Transverse colon (tissue), 4 donors: ENCODE data around the gene IDI2. TPM values are rescaled to one million over a fixed set of nuclear protein-coding genes. Genes with fewer than 3 reads are reported as not detected.
"Not testable (repeated sequence)": the region's sequence is repeated elsewhere in the genome, so short reads cannot be mapped to it uniquely, and the experiment has no call there.

ENCODE experiments used
- DNase-seq: peaks from one replicate; pipeline ENCODE4 v3.0.0-alpha.2; 2019
- H3K27ac ChIP-seq, 4 donors: fragments of 200-600 bp; sonication (generic); 2 replicates each; pipeline ENCODE4 v1.5.1; 2016 to 2018; ENCODE audit warnings: inconsistent platforms in 4 of 4
- H3K27me3 ChIP-seq: fragments of 200-600 bp; sonication (generic); 2 replicates; pipeline ENCODE4 v1.5.1; 2017; ENCODE audit warnings: inconsistent platforms
- H3K36me3 ChIP-seq, 4 donors: fragments of 200-600 bp; sonication (generic); 2 replicates each; pipeline ENCODE4 v1.5.1; 2017 to 2019; ENCODE audit warnings: inconsistent platforms in 4 of 4
- H3K4me1 ChIP-seq, 4 donors: fragments of 200-600 bp; sonication (generic); 2 replicates each; pipeline ENCODE4 v1.5.1; 2017 to 2020; ENCODE audit warnings: inconsistent platforms in 4 of 4
- H3K4me3 ChIP-seq, 4 donors: fragments of 200-600 bp; sonication (generic); 1 replicate in 1 of 4; 2 replicates in 3 of 4; pipeline versions ENCODE4 v1.5.1 to v1.6.1; 2017 to 2019; ENCODE audit warnings: inconsistent platforms in 4 of 4
- H3K9me3 ChIP-seq, 2 donors: fragments of 200-600 bp; sonication (generic); 2 replicates each; pipeline ENCODE4 v1.5.1; 2017 to 2019; ENCODE audit warnings: inconsistent platforms in 2 of 2
- CTCF ChIP-seq, 5 experiments: fragments of 200-600 bp in 3 of 5; fragments of 450-650 bp in 2 of 5; sonication (generic) in 3 of 5; IDR thresholded peaks; 1 replicate in 2 of 5; 2 replicates in 3 of 5; pipeline ENCODE4 v1.5.1; 2016 to 2017; ENCODE audit warnings: antibody characterized with exemption in 5 of 5, inconsistent platforms in 3 of 5, mild to moderate bottlenecking in 2 of 5, moderate library complexity in 1 of 5
- EP300 ChIP-seq: sonication (generic); formaldehyde crosslinking; IDR thresholded peaks from one replicate; pipeline ENCODE4 v1.6.1; 2017; ENCODE audit warnings: antibody characterized with exemption, low read depth
- POLR2A ChIP-seq: fragments of 450-650 bp; IDR thresholded peaks from one replicate; pipeline ENCODE4 v1.6.1; 2016; ENCODE audit warnings: antibody characterized with exemption, mild to moderate bottlenecking, moderate library complexity
- POLR2AphosphoS5 ChIP-seq, 3 donors: sonication (generic); formaldehyde crosslinking; IDR thresholded peaks; one replicate each; pipeline ENCODE4 v1.6.1; 2016; ENCODE audit warnings: antibody characterized with exemption in 3 of 3
- WGBS, 2 donors: methylation state at CpG; one replicate each; pipeline ENCODE4 v1.1.5; 2018; ENCODE audit warnings: low coverage in 1 of 2; 5-methylcytosine and 5-hydroxymethylcytosine counted together
- in situ Hi-C, 4 donors: fragments of 200-750 bp; cut with MboI; loops; one replicate each; pipeline versions ENCODE4 v1.15.0 to v1.15.1; 2017; ENCODE audit warnings: low sequenced_read_pairs in 3 of 4, low pct_ligation_motif_present in 1 of 4, low pct_unique_long_range_greater_than_20kb in 1 of 4
- intact Hi-C: fragments of 100-400 bp; cut with DNase I; formaldehyde crosslinking; loops from one replicate; pipeline ENCODE4 v1.15.1; 2023; ENCODE audit warnings: low total_unique reads
- total RNA-seq, 4 donors: library from RNA; depleted of rRNA; stranded (reverse); fragments of >200 nt; gene quantifications; one replicate each; pipeline ENCODE4 v1.1.0, GENCODE V29; 2016

IDI2 gene
- total RNA-seq, 4 donors from 2014 or later: not detected

- H3K9me3 ChIP-seq: no peaks in the 10 kb centered on the region
- no peaks in the 10 kb centered on the region for H3K27me3 ChIP-seq
- WGBS, 2 donors: 95 to 98% methylated on average over 9 of the region's 9 CpGs
- no peak for DNase-seq
- peaks cover 0 to 10% (median 2%) of the 10 kb centered on the region in 4 donors for H3K4me1 ChIP-seq
- in situ Hi-C loops (loop anchor here in 1 of 4 donors (10.0 kb wide), 1 partner anchor 57 kb away; the partner anchor contains the start of gene GTPBP4), intact Hi-C loops (no loop called here)
- no peak overlapping the region for H3K4me3 ChIP-seq
- peaks cover 0 to 36% (median 16%) of the 10 kb centered on the region in 4 donors for H3K36me3 ChIP-seq
- no peak for TF ChIP-seq POLR2A
- no peak for TF ChIP-seq CTCF (IDR thresholded peaks at IDR 0.05)
- TF ChIP-seq EP300: no peak
- no peak for TF ChIP-seq POLR2AphosphoS5 (IDR thresholded peaks at IDR 0.05)
- H3K27ac ChIP-seq: no peak overlapping the region
Measured at GRCh38 chr10:1041514-1041913, 15.9 kb upstream of the IDI2 start.

- Histone ChIP-seq H3K9me3 (no peaks in the 10 kb centered on the region), H3K4me3 (no peak overlapping the region), H3K27ac (no peak overlapping the region), H3K4me1 (peaks cover 0 to 10% (median 0%) of the 10 kb centered on the region in 4 donors), H3K27me3 (no peaks in the 10 kb centered on the region), H3K36me3 (peaks cover 0 to 36% (median 16%) of the 10 kb centered on the region in 4 donors)
- 83 to 93% methylated on average over 3 of the region's 3 CpGs for WGBS, 2 donors
- in situ Hi-C loops (loop anchor here in 1 of 4 donors (10.0 kb wide), 1 partner anchor 55 kb away; the partner anchor contains the start of gene GTPBP4), intact Hi-C loops (no loop called here)
- no peak for DNase-seq
- no peak for TF ChIP-seq EP300
- no peak for TF ChIP-seq POLR2A
- TF ChIP-seq CTCF (IDR thresholded peaks at IDR 0.05): no peak
- no peak for TF ChIP-seq POLR2AphosphoS5 (IDR thresholded peaks at IDR 0.05)
Measured at GRCh38 chr10:1040133-1040532, 14.5 kb upstream of the IDI2 start.

GRCh38 chr10:1038769-1039168, 13.1 kb upstream of the IDI2 start:
- H3K27ac ChIP-seq, H3K27me3 ChIP-seq, DNase-seq, in situ Hi-C loops, H3K9me3 ChIP-seq, H3K4me3 ChIP-seq, intact Hi-C loops, H3K4me1 ChIP-seq: not testable (repeated sequence)
- peaks cover 0 to 36% (median 16%) of the 10 kb centered on the region in 4 donors for H3K36me3 ChIP-seq
- WGBS, 2 donors: 86% methylated on average over 4 of the region's 20 CpGs; no CpG with 5 or more reads in 1 of the 2 donors

GRCh38 chr10:1037098-1037497, 11.4 kb upstream of the IDI2 start:
- WGBS, 2 donors: 76 to 93% methylated on average over 2 to 11 of the region's 11 CpGs
- Histone ChIP-seq H3K27me3 (no peaks in the 10 kb centered on the region), H3K4me1 (no peaks in the 10 kb centered on the region), H3K27ac (no peak overlapping the region), H3K36me3 (peaks cover 0 to 22% (median 10%) of the 10 kb centered on the region in 4 donors), H3K4me3 (no peak overlapping the region), H3K9me3 (no peaks in the 10 kb centered on the region)
- no peak for DNase-seq
- intact Hi-C loops: no loop called here
- no peak for TF ChIP-seq EP300
- TF ChIP-seq POLR2A: no peak
- no peak for TF ChIP-seq POLR2AphosphoS5 (IDR thresholded peaks at IDR 0.05)
- TF ChIP-seq CTCF (IDR thresholded peaks at IDR 0.05): no peak
- in situ Hi-C loops: no loop called here

- no peaks in the 10 kb centered on the region for H3K27me3 ChIP-seq
- 63 to 80% methylated on average over 1 to 14 of the region's 14 CpGs for WGBS, 2 donors
- in situ Hi-C loops: no loop called here
- intact Hi-C loops: no loop called here
- H3K27ac ChIP-seq: no peak overlapping the region
- no peak for TF ChIP-seq POLR2AphosphoS5 (IDR thresholded peaks at IDR 0.05)
- TF ChIP-seq EP300: no peak
- no peak for TF ChIP-seq CTCF (IDR thresholded peaks at IDR 0.05)
- TF ChIP-seq POLR2A: no peak
- H3K4me3 ChIP-seq: no peak overlapping the region
- DNase-seq: no peak
- H3K9me3 ChIP-seq: no peaks in the 10 kb centered on the region
- H3K36me3 ChIP-seq: peaks cover 0 to 15% (median 6%) of the 10 kb centered on the region in 4 donors
- H3K4me1 ChIP-seq: no peaks in the 10 kb centered on the region
Measured at GRCh38 chr10:1036341-1036791, 10.7 kb upstream of the IDI2 start.
